Vein endothelial cell (primary cell): ENCODE results near the gene HOXC9. TPM values are rescaled to one million over a fixed set of nuclear protein-coding genes. Genes with fewer than 3 reads are reported as not detected.

Experiments
- small RNA-seq: library from RNA; depleted of rRNA; stranded (forward); fragments of <200 nt; gene quantifications from one replicate; pipeline ENCODE3, GENCODE V24; 2012
- total RNA-seq: library from RNA; depleted of rRNA; stranded (reverse); fragments of >200 nt; gene quantifications from 2 replicates; pipeline ENCODE4 v1.2.3, GENCODE V29; 2012

HOXC9 gene
- under 0.01 and 0.19 TPM in 2 replicates for total RNA-seq

DNA sequence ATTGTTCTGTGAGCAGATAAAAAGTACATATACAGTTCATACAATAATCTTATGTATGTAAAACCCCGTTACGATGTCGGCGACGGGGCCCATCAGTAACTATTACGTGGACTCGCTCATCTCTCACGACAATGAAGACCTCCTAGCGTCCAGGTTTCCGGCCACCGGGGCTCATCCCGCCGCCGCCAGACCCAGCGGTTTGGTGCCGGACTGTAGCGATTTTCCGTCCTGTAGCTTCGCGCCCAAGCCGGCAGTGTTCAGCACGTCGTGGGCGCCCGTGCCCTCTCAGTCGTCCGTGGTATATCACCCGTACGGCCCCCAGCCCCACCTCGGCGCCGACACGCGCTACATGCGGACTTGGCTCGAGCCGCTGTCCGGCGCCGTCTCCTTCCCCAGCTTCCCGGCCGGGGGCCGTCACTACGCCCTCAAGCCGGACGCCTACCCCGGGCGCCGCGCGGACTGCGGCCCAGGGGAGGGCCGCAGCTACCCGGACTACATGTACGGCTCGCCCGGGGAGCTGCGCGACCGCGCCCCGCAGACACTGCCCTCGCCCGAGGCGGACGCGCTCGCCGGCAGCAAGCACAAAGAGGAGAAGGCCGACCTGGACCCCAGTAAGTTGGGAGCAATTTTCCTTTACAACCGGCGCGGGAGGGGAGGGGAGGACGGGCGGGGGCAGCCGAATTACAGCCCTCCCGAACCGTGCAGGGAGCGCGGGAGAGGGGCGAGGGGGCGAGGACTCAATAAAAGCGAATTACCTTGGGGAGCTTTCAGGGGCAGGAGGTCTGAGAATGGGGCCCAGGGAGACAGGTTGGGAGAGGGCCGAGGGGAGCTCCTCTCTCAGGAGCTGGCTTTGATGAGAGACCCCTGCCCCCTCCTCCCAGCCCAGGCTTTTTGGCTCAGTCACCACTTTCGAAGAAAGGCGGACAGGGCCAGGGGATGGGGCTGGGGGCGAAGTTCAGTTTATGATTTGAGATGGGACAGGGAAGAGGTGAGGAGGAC is at the start of gene HOXC9:
Gene HOXC9 (plus strand): TSS at position 46 of the 999 bp plus-strand sequence. CDS start 28 bp downstream, at position 74.

DNA sequence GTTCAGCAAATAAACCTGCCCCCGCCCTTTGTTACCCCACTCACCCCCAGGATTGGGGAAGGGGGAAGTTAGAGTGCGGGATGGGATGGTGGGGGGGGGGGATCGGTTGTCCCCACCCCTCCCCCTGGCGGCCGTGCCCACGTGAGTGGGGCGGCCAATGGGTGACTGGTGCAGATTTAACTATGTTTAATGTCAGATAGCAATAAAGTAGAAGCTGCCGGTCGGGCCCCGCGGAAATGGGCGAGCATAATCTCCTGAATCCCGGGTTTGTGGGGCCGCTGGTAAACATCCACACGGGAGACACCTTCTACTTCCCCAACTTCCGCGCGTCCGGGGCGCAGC is 45.3 kb upstream of the HOXC9 start, which contains the start of gene HOXC12:
Gene HOXC12 (plus strand): TSS at position 210 of the 342 bp plus-strand sequence. CDS start 27 bp downstream, at position 237.

DNA sequence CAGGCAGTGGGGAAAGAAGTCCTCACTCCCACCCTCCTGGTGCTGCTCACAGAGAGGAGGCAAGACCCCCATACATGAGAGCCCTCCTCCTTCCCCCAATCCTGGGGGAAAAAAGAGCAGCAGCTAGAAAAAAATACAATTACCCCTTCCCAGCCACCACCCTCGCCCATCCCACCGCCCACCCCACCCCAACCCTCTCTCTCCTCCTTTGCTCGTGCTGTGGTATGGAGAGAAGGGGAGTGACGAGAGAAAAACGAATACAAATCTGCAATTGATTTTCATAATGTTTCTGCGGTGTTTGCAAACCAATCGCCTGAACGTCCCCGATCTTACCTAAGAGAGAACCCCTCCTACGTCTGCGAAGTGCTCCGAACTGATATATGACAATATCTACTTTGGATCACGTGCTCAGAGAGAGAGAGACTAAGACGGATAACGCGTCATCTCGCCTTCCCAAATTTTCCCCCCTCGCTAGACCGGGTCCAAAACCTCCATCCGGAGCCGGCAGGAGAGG is 27.2 kb upstream of the HOXC9 start, which contains the start of gene HOXC11:
Gene HOXC11 (plus strand): TSS at position 405 of the 514 bp plus-strand sequence. CDS start 116 bp downstream, outside the sequence.

GRCh38 chr12:53974084-53975063 is 25.6 kb upstream of the HOXC9 start, which contains the start of gene HOTAIR:
TSS of gene HOTAIR (minus strand) at chr12:53974954.

GRCh38 chr12:53984901-53985691 is 14.9 kb upstream of the HOXC9 start, which contains the start of gene HOXC10:
TSS of gene HOXC10 (plus strand) at chr12:53985146. CDS start at chr12:53985260, 114 bp downstream.

DNA sequence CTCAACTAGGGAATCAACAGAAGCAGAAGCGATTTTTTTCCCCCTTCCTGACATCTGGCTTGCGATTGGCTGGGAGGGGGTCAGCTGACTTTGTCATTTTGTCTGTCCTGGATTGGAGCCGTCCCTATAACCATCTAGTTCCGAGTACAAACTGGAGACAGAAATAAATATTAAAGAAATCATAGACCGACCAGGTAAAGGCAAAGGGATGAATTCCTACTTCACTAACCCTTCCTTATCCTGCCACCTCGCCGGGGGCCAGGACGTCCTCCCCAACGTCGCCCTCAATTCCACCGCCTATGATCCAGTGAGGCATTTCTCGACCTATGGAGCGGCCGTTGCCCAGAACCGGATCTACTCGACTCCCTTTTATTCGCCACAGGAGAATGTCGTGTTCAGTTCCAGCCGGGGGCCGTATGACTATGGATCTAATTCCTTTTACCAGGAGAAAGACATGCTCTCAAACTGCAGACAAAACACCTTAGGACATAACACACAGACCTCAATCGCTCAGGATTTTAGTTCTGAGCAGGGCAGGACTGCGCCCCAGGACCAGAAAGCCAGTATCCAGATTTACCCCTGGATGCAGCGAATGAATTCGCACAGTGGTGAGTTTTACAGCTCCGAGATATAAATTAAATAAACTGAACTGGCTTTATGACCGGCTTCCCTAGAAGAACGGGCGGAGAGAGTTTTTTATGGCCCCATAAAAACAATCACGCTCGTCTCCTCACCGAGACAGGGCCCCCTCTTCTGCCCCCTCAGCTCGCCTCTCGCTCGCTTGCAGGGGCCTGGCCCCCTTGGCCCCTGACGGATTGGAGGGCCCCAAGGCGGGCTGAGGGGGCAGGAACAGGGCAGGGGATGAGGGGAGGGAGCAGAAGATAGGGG is 28.6 kb downstream of the HOXC9 start, which contains the start of gene HOXC6:
Gene HOXC6 (plus strand): TSS at position 127 of the 888 bp plus-strand sequence. CDS start 82 bp downstream, at position 209.

GRCh38 chr12:54032627-54033100 is 32.7 kb downstream of the HOXC9 start, which contains the start of gene HOXC5:
TSS of gene HOXC5 (plus strand) at chr12:54033050. CDS start at chr12:54033123, 73 bp downstream.

Small RNA genes within 50 kb of the gene (small RNA-seq; reads per million reads assigned to genes)
- gene AC012531.3 (not detected), gene AC012531.4 (not detected), gene HOXC5 (not detected), gene MIR196A2 (not detected), gene MIR615 (1.2 reads per million, percentile 65 among the genes with 10 or more reads in this experiment), gene RF01905 (not detected), gene RF01906 (not detected)

Other genes starting within 250 kb of the HOXC9 start
- gene CISTR, start 248.2 kb upstream of the HOXC9 start, total RNA-seq, result not detected in 2 replicates
- not detected in 2 replicates for gene HOXC13, start 61.3 kb upstream of the HOXC9 start, total RNA-seq
- not detected in 2 replicates for gene HOXC12, start 45.3 kb upstream of the HOXC9 start, total RNA-seq
- gene HOXC11, start 27.0 kb upstream of the HOXC9 start, total RNA-seq, result under 0.01 TPM in 1 of 2 replicates, not detected in the other
- under 0.01 TPM in 1 of 2 replicates, not detected in the other for gene HOTAIR, start 25.2 kb upstream of the HOXC9 start, total RNA-seq
- not detected in 2 replicates for gene HOXC10, start 15.0 kb upstream of the HOXC9 start, total RNA-seq
- 0.10 TPM in 1 of 2 replicates, not detected in the other for gene HOXC8, start 8.8 kb downstream of the HOXC9 start, total RNA-seq
- gene HOXC6, start 28.3 kb downstream of the HOXC9 start, total RNA-seq, result not detected in 2 replicates
- not detected in 2 replicates for gene HOXC5, start 32.9 kb downstream of the HOXC9 start, total RNA-seq
- gene HOXC4, start 53.7 kb downstream of the HOXC9 start, total RNA-seq, result not detected in 2 replicates
- gene SMUG1, start 188.8 kb downstream of the HOXC9 start, total RNA-seq, result 12.8 and 24.2 TPM in 2 replicates